ENCODE measurements around the gene NEUROD1.

NEUROD1 gene

DNA sequence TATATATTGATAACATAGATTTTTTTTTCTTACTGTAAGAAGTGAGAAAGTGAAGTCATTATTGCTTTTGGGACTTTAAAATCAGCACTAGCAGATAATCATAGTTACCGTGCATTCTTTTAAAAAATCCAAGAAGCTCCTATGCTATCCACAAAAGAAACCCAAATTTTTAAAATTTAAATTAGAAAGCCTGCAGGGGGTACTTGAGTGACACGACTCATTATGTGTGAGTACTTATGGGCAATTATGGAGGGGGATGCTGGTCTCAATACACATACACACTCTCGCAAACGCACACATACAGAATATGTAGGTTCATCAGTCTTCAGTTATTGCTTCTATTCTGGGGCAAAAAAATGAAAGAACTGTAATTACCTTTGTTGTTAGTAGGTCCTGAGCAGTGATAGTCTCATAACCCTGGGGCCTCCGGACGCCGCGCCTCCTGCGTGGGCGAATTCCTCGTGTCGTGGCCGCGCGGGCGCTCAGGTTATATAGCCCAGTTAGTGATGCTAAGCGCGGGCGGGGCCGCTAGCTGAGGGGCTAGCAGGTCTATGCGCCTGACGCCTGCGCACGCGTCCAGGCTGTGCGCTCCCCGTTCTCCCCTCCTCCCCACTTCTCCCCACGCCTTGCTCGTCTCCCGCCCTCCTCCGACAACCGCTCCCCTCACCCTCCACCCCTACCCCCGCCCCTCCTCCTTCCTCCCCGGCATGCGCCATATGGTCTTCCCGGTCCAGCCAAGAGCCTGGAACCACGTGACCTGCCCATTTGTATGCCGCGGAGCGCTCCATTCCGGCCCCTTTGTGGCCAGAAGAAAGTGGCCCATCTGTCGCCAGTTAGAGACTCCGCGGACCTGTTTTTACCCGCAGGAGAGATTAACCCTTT lies at the start of gene NEUROD1:
Gene NEUROD1 (minus strand): TSS at position 463 of the 882 bp plus-strand sequence. CDS start 1,657 bp downstream, outside the sequence.
- Histone ChIP-seq H3K27ac (ENCODE audit: low read length) (no peak within 1 kb of the TSS), H4K20me1 (ENCODE audit: insufficient read depth, low read length) (no peaks in the 10 kb centered on the region), H3K36me3 (ENCODE audit: insufficient read depth, low read length) (no peaks in the 10 kb centered on the region), H3K9ac (ENCODE audit: low read depth, low read length) (no peak within 1 kb of the TSS), H3K27me3 (ENCODE audit: insufficient read depth, low read length, poor library complexity) (no peaks in the 10 kb centered on the region), H2AFZ (ENCODE audit: low read depth, low read length) (no peak within 1 kb of the TSS), H3K4me3 (ENCODE audit: low read depth in 1 of 2, low read length in 2 of 2) (no peak within 1 kb of the TSS), H3K4me1 (ENCODE audit: insufficient read depth, low read length) (no peaks in the 10 kb centered on the region), H3K79me2 (ENCODE audit: insufficient read depth, low read length) (no peaks in the 10 kb centered on the region), H3K4me2 (ENCODE audit: insufficient read depth, low read length) (no peak within 1 kb of the TSS), H3K9me3 (ENCODE audit: insufficient read depth, low read length, severe bottlenecking) (no peaks in the 10 kb centered on the region)
- DNase-seq, result no peak
- no peak for TF ChIP-seq EZH2 (IDR thresholded peaks at IDR 0.05; ENCODE audit: borderline replicate concordance, low read depth, low read length, severe bottlenecking)
- TF ChIP-seq, protein P1, sequence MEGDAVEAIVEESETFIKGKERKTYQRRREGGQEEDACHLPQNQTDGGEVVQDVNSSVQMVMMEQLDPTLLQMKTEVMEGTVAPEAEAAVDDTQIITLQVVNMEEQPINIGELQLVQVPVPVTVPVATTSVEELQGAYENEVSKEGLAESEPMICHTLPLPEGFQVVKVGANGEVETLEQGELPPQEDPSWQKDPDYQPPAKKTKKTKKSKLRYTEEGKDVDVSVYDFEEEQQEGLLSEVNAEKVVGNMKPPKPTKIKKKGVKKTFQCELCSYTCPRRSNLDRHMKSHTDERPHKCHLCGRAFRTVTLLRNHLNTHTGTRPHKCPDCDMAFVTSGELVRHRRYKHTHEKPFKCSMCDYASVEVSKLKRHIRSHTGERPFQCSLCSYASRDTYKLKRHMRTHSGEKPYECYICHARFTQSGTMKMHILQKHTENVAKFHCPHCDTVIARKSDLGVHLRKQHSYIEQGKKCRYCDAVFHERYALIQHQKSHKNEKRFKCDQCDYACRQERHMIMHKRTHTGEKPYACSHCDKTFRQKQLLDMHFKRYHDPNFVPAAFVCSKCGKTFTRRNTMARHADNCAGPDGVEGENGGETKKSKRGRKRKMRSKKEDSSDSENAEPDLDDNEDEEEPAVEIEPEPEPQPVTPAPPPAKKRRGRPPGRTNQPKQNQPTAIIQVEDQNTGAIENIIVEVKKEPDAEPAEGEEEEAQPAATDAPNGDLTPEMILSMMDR (IDR thresholded peaks at IDR 0.05; ENCODE audit: borderline replicate concordance, extremely low read depth, low read length, poor library complexity, severe bottlenecking), result no peak
- no peak for ATAC-seq (ENCODE audit: insufficient read depth, low read depth)

DNA sequence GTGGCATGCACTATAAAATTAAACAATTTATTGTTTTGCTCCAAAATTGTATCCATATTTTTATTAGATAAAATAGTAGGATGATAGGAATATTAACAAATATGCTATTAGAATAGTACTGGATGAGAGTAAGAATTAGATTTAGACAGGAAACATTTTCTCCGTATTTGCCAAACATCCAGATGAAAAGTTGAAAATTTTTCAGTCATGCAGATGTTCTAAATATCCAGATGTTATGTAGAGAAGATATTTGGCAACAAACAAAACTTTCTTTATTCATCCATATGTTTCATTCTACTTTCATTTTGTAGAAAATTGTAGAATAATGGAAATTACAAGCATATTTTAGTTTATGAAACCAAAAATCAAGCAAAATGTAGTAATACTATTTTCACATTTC lies 45.2 kb upstream of the NEUROD1 start:
- ATAC-seq (ENCODE audit: insufficient read depth, low read depth), result no peak

DNA sequence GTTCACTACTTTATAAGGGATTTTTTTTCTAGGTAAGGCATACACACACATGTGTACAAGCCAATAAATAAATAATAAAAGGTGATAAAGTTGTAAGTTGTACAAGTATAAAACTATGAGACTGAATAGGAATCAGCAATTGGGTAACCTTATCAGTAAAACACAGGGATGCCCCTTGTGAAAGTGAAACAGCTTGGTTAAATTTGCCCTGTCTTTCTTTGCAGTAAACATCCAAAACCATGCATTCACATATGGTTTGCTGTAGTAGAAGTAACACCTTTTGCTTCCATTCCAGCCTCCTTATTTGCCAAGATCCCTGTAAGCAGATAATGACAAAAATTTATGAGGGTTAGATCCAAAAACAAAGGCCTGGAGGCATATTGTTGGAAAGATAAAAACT lies 44.3 kb upstream of the NEUROD1 start:
- no peaks in the 10 kb centered on the region for H3K79me2 ChIP-seq (ENCODE audit: insufficient read depth, low read length)
- DNase-seq (no peak), ATAC-seq (ENCODE audit: insufficient read depth, low read depth) (0 out of 3 replicates have a peak, but pooled peaks have one; percentile 33)
- TF ChIP-seq EZH2 (IDR thresholded peaks at IDR 0.05; ENCODE audit: borderline replicate concordance, low read depth, low read length, severe bottlenecking), result no peak
- TF ChIP-seq, protein P1 (IDR thresholded peaks at IDR 0.05; ENCODE audit: borderline replicate concordance, extremely low read depth, low read length, poor library complexity, severe bottlenecking), result no peak
- no peak overlapping the region for H3K4me3 ChIP-seq (ENCODE audit: low read depth in 1 of 2, low read length in 2 of 2)
- no peaks in the 10 kb centered on the region for H4K20me1 ChIP-seq (ENCODE audit: insufficient read depth, low read length)
- no peak overlapping the region for H3K4me2 ChIP-seq (ENCODE audit: insufficient read depth, low read length)
- H3K27me3 ChIP-seq (ENCODE audit: insufficient read depth, low read length, poor library complexity), result no peaks in the 10 kb centered on the region
- no peaks in the 10 kb centered on the region for H3K4me1 ChIP-seq (ENCODE audit: insufficient read depth, low read length)
- no peak overlapping the region for H3K27ac ChIP-seq (ENCODE audit: low read length)
- H3K9ac ChIP-seq (ENCODE audit: low read depth, low read length), result no peak overlapping the region
- no peaks in the 10 kb centered on the region for H3K9me3 ChIP-seq (ENCODE audit: insufficient read depth, low read length, severe bottlenecking)
- no peak overlapping the region for H2AFZ ChIP-seq (ENCODE audit: low read depth, low read length)
- no peaks in the 10 kb centered on the region for H3K36me3 ChIP-seq (ENCODE audit: insufficient read depth, low read length)

More for the DNA sequence above, 45.2 kb upstream of the NEUROD1 start:
- Histone ChIP-seq H3K4me1 (ENCODE audit: insufficient read depth, low read length) (no peaks in the 10 kb centered on the region), H3K27ac (ENCODE audit: low read length) (no peak overlapping the region), H3K79me2 (ENCODE audit: insufficient read depth, low read length) (no peaks in the 10 kb centered on the region), H3K9me3 (ENCODE audit: insufficient read depth, low read length, severe bottlenecking) (no peaks in the 10 kb centered on the region), H3K36me3 (ENCODE audit: insufficient read depth, low read length) (no peaks in the 10 kb centered on the region), H3K27me3 (ENCODE audit: insufficient read depth, low read length, poor library complexity) (no peaks in the 10 kb centered on the region), H2AFZ (ENCODE audit: low read depth, low read length) (no peak overlapping the region), H3K9ac (ENCODE audit: low read depth, low read length) (no peak overlapping the region), H3K4me2 (ENCODE audit: insufficient read depth, low read length) (no peak overlapping the region), H3K4me3 (ENCODE audit: low read depth in 1 of 2, low read length in 2 of 2) (no peak overlapping the region), H4K20me1 (ENCODE audit: insufficient read depth, low read length) (no peaks in the 10 kb centered on the region)
- TF ChIP-seq EZH2 (IDR thresholded peaks at IDR 0.05; ENCODE audit: borderline replicate concordance, low read depth, low read length, severe bottlenecking), result no peak
- TF ChIP-seq, protein P1 (IDR thresholded peaks at IDR 0.05; ENCODE audit: borderline replicate concordance, extremely low read depth, low read length, poor library complexity, severe bottlenecking), result no peak
- DNase-seq, result no peak

Data from DND-41 (cell line).